ENCODE measurements around the gene MRPL49. TPM values are rescaled to one million over a fixed set of nuclear protein-coding genes. Genes with fewer than 3 reads are reported as not detected.
A peak's percentile ranks its signal among the peaks of the same experiment; 100 is the strongest.

MRPL49 gene
- total and polyA plus RNA-seq, 12 donors = 32.7 to 180 (median 125) TPM

DNA sequence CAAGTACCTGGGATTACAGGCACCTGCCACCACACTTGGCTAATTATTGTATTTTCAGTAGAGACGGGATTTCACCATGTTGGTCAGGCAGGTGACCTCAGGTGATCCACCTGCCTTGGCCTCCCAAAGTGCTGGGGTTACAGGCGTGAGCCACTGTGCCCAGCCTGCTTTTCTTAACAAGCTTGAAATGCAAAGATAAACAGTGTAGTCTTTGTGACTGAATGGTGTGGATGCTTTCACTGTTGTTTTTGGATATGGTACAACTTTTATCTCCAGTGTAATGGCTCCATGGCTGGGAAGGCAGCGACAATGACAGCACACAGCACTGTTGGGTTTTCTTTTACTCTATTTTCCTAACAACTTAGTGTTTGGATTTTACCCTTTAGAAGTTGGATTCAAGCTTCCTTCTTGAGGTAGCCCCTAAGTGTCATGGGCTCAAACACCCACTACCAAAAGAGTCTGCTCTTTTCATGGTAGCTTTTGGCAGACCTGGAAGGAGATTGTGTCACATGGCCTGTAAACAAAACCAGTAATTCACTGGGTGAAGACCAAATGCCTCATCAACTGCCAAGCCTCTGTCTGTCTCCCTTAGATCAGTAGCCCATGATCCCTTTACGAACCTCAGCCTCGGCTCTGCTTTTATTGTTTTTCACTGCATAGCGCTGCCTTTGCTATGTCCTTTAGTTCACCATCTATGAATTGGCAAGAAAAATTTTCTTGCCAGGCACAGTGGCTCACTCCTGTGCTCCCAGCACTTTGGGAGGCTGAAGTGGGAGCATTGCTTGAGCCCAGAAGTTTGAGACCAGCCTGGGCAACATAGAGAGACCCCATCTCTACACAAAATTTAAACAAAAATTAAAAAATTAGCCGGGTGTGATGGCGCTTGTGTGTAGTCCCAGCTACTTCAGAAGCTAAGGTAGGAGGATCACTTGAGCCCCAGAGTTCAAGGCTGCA, 19.7 kb upstream of the MRPL49 start:
- Histone ChIP-seq H3K9me3 (replicated peaks in 1 of 3) (no peaks in the 10 kb centered on the region), H3K27ac (peak overlapping the region in 4 of 5 donors; percentile 9 to 87 (median 51)), H3K4me3 (no peak overlapping the region), H3K27me3 (no peaks in the 10 kb centered on the region), H3K4me1 (replicated peaks in 1 of 2) (peaks cover 21 to 33% of the 10 kb centered on the region in 2 donors), H3K36me3 (replicated peaks in 1 of 2) (peaks cover 0 to 14% of the 10 kb centered on the region in 2 donors)
- TF ChIP-seq, protein P1, sequence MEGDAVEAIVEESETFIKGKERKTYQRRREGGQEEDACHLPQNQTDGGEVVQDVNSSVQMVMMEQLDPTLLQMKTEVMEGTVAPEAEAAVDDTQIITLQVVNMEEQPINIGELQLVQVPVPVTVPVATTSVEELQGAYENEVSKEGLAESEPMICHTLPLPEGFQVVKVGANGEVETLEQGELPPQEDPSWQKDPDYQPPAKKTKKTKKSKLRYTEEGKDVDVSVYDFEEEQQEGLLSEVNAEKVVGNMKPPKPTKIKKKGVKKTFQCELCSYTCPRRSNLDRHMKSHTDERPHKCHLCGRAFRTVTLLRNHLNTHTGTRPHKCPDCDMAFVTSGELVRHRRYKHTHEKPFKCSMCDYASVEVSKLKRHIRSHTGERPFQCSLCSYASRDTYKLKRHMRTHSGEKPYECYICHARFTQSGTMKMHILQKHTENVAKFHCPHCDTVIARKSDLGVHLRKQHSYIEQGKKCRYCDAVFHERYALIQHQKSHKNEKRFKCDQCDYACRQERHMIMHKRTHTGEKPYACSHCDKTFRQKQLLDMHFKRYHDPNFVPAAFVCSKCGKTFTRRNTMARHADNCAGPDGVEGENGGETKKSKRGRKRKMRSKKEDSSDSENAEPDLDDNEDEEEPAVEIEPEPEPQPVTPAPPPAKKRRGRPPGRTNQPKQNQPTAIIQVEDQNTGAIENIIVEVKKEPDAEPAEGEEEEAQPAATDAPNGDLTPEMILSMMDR (IDR thresholded peaks at IDR 0.05) = no peak
- no peak for TF ChIP-seq POLR2A (IDR thresholded peaks at IDR 0.05)
- intact Hi-C loops (cut with DNase I) = no loop called here
- no peak for DNase-seq
- WGBS, 4 donors = 62 to 80% (median 75%) methylated on average over 8 of the region's 8 CpGs

GRCh38 chr11:65103476-65103875, 18.6 kb upstream of the MRPL49 start:
- Histone ChIP-seq H3K36me3 (replicated peaks in 1 of 2) (peaks cover 0 to 19% of the 10 kb centered on the region in 2 donors), H3K4me1 (replicated peaks in 1 of 2) (peaks cover 20 to 33% of the 10 kb centered on the region in 2 donors), H3K4me3 (no peak overlapping the region), H3K9me3 (replicated peaks in 1 of 3) (no peaks in the 10 kb centered on the region), H3K27ac (peak overlapping the region; percentile 58 to 87 (median 84)), H3K27me3 (no peaks in the 10 kb centered on the region)
- TF ChIP-seq, protein P1 (IDR thresholded peaks at IDR 0.05) = no peak
- TF ChIP-seq POLR2A (IDR thresholded peaks at IDR 0.05) = no peak
- DNase-seq = no peak
- intact Hi-C loops (cut with DNase I) = no loop called here

GRCh38 chr11:65104628-65105027, 17.5 kb upstream of the MRPL49 start:
- intact Hi-C loops (cut with DNase I) = no loop called here
- Histone ChIP-seq H3K27ac (peak overlapping the region; percentile 57 to 87 (median 84)), H3K36me3 (replicated peaks in 1 of 2) (peaks cover 0 to 23% of the 10 kb centered on the region in 2 donors), H3K4me3 (no peak overlapping the region), H3K27me3 (no peaks in the 10 kb centered on the region), H3K4me1 (replicated peaks in 1 of 2) (peaks cover 20 to 33% of the 10 kb centered on the region in 2 donors), H3K9me3 (replicated peaks in 1 of 3) (no peaks in the 10 kb centered on the region)
- no peak for TF ChIP-seq POLR2A (IDR thresholded peaks at IDR 0.05)
- TF ChIP-seq, protein P1 (IDR thresholded peaks at IDR 0.05) = no peak
- WGBS, 4 donors = 46 to 52% (median 49%) methylated on average over 4 of the region's 4 CpGs
- DNase-seq = peak in 1 of 7 donors; percentile 46

DNA sequence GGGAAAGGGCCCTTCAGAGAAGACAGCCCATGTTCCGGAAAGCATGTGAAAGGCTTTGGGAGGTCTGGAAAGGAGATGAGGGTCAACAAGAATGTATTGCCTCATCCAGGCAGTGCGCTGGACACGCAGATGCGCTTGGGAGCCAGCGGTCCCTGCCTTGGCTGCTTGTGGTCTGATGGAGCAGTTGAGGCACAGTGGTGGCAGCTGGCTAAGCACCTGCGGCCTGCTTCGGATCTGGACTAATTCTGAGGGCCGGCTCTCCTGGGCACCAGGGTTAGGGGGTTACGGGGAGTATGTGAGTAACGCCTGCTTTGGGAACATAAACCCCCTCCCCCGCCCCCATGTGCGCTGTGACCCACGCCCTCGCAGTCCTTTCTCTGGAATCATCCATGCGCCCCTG, 15.0 kb upstream of the MRPL49 start:
- Histone ChIP-seq H3K27me3 (no peaks in the 10 kb centered on the region), H3K9me3 (replicated peaks in 1 of 3) (no peaks in the 10 kb centered on the region), H3K4me3 (no peak overlapping the region), H3K36me3 (replicated peaks in 1 of 2) (peaks cover 0 to 28% of the 10 kb centered on the region in 2 donors), H3K27ac (no peak overlapping the region), H3K4me1 (replicated peaks in 1 of 2) (peaks cover 31 to 44% of the 10 kb centered on the region in 2 donors)
- no peak for DNase-seq
- no peak for TF ChIP-seq POLR2A (IDR thresholded peaks at IDR 0.05)
- TF ChIP-seq, protein P1 (IDR thresholded peaks at IDR 0.05) = no peak
- intact Hi-C loops (cut with DNase I) = no loop called here
- 91 to 96% (median 93%) methylated on average over 5 to 15 of the region's 15 CpGs for WGBS, 4 donors

Measured in adrenal gland (tissue), 12 donors.